Activated T-cell treated with anti-CD3 and anti-CD28 coated beads, Interleukin-2, amount 50 U/mL, for 1 hour (primary cell): ENCODE data around the gene STARD10.
A peak's percentile ranks its signal among the peaks of the same experiment; 100 is the strongest.

Source experiments
- DNase-seq: peaks from one replicate; pipeline ENCODE4 v3.0.0-alpha.2; 2020

Gene STARD10

DNA sequence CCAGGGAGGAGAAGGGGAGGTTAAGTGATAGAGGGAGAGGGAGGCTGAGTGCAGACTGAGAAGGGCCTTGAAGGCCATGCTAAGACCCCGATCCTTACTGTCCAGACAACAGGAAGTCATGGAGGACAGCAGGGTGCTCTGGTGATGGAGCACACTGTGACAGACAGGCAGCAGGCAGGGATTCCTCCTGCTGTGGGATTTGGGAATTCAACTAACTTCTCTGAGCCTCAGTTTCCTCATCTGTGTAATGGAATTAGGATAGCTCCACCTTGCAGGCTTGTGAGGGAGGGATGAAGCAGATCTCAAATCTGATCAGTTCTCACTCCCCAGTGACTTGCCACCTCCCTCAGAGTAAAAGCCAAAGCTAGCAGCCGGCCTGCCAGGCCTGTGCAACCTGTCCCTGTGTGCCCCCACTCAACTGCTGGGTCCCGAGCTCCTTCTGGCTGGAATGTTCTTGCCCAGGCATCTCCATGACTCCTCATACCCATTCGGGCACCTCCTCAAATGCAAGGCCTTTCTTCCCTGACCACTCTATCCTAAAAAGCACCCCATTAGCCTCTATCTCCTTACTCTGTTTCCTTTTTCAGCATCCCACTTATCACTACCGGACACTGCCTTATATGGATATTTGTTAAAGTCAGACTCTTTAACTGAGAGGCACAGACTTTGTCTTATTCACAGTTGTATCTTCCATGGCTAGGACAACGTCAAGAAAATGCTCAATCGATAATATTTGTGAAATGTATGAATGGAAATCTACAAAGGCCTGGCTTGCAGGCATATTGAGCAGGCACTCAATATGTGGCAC, 51.1 kb downstream of the STARD10 start:
- DNase-seq: no peak

DNA sequence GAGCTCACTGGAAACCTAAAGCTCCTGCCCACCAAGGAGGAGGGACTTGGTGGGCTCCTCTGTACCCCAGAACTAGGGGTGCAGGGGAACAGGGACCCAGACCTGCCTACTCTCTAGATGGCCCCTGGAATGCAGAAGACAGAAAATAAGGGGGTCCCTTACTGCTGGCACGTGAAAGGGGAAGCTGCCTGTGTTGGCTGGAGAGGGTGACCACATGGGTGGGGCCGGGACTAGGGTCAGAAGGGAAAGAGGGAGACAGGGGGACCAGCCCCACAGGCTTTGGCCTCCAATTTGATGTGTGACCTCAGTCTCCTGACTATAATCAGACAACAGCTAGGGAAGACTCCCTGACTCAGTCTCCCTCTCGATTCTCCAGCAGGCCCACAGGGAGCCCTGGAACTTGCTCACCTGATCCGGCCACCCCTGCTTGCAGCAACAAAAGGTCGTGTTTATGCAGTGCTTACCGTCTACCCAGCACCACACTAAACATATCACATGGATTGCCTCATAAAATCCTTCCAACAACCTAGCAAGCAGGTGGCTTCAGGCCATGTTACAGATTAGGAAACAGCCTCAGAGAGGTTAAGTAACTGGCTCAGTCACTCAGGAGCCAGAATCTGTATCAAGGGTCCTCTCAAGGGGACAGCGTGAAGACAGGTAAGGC, 51.9 kb downstream of the STARD10 start:
- no peak for DNase-seq

DNA sequence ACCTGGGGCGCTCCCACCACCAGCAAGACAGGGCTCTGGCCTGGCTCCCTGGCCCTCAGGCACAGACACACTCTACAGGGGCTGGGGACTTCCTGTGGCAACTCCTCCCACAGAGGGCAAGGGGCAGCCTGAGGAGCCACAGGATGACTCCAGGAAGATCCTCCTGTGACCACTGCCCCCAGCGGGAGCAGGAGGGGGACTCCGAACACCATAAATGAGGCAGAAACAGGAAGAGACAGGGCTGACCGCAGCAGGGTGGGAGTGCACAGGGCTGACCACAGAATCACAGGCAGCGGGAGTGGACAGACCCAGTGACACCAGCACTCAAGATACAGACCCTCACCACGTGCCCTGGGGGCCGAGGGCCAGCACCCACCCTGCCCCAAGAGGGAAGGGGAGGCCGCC, 52.4 kb downstream of the STARD10 start:
- DNase-seq: no peak

- no peak for DNase-seq
Measured at GRCh38 chr11:72740562-72741428, 53.1 kb downstream of the STARD10 start.

DNA sequence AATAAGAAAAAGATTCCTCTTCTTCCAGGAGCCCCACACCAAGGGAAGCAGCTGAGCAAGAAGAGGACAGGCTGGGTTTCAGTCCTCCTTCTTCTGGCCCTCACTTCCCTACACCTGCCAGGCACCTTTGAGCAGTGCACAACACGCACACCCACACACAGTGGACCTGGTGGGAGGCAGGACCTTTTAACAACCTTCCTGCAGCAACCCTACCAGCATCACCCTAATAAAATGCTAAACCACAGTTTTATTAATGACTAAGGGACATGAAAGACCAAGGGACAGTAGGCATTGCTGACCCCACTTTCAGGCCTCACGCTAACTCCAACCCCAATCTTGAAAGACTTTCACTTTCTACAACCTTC, 53.8 kb downstream of the STARD10 start:
- DNase-seq: no peak

DNA sequence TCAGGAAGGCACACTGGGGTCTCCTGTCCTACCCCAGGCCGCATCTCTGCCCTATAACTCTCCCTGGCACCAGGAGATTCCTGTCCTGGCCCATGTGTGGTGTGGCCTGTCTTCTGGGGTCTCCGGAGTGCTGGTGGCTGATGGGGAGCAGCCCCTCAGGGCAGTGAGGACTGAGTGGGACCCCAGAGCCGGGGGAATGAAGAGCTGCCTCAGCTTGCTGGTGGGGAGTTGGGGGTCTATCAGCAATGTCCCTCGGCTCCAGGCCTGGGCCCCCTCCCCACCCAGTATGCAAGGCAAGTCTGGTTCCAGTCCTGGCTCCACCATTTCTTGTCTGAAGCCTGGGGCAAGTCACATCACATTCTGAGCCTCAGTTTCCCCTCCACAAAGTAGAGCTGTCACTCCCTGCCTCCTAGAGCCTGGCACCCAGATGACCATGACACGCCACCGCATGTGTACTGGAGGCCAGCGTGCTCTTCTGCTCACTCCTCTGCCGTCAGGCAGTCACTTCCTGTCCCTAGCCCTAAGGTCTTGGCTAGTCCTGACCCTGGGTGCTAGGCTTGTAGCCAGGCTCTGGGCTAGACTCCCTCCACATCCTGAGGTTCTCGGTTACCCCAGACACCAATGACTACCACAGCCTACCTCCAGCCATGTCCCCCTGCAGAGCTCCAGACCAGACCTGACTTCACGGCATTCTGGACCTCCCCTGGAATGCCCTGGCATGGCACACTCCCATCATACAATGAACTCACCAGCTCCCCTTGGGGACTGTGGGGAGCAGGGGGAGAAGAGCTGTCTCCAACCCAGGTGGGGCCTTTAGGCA, 54.4 kb downstream of the STARD10 start:
- no peak for DNase-seq

DNA sequence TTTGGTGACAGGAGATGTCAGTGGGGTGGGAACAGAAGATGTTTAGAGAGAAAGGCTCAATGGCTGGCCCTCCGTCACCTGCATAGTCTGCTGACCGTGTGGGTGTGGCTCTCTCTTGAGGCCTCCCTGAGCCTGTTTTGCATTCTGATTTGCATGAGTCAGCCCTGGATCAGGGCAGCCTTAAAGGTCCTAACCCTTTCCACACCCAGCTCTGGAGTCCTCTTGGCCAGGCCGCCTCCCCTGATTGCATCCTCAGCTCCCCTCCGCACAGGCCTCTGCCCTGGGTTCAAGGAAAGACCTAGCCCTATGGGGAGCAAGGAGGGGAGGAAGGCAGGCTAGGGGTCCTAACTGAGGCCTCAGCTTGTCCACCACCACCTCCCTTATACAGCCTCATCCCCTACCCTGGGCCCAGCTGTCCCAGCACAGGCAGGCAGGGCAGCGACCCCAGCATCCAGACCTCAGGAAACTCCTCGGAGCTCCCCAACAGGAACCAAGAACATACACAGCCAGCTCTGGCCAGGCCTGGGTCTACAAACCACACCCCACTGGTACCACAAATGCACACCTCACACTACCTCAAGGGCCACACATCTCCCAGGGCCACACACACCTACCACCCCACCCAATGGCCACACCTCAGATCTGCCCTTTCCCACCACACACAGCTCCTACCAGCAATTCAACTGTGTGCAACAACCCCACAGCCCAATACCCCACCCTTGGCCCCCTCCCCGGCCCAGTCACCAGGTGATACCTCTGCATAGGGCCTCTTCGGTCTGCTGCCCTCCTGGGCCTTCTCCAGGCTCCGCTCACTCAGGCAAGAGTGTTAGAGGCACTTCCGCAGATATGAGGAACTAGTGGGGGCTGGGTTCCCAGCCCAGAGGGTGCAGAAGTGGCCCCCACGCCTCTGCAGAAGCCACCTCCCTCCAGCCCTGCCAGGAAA, 55.4 kb downstream of the STARD10 start:
- DNase-seq: no peak

GRCh38 chr11:72737336-72737735, 56.5 kb downstream of the STARD10 start:
- DNase-seq: no peak

DNA sequence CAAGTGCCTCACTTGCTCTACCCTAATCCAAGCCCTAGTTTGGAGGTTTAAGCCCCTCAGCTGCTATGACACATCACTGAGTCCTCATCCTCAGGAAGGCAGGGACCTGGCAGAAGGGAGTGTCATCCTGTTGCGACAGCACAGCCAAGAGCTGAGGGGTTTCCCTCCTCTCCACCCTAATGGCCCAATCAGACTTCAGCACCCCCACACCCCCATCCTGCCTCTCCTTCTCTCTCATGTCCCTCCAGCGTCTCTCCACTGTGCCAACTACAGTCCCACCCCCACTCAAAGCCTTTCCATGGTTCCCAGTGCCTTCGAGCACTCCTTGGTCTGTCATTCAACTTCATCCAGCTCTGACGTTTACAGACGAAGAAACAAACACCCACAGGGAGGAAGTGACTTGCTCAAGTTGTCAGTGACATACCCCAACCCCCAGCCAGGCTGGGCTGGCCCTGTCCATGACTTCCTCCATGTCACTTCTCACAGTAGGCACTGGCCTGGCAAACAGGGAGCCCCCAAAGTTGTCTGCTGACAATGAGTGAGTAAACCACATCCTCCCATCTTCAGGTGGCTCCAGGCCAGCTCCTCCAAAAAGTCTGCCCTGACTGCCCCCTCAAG, 57.3 kb downstream of the STARD10 start:
- DNase-seq: peak; percentile 70

- no peak for DNase-seq
Measured at GRCh38 chr11:72735495-72736027, 58.3 kb downstream of the STARD10 start.

- DNase-seq: no peak
Measured at GRCh38 chr11:72732329-72732728, 61.5 kb downstream of the STARD10 start.

DNA sequence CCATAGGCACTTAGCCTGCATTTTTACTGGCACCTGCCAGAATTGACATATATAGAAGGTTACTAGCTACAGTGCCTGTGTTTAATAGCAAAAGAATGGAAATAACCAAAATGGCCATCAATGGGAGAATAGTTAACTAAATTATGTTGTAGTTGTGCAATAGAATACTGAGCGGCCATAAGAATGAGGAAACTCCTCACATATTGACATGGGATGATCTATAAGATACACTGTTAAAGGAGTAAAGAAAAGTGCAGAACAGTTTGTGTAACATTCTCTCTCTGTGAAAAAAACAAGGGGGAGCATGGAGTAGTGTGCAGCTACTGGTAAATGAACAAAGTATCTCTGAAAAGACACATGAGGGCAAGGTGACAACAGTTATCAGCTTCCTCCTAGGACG, 63.1 kb downstream of the STARD10 start:
- DNase-seq: no peak

DNA sequence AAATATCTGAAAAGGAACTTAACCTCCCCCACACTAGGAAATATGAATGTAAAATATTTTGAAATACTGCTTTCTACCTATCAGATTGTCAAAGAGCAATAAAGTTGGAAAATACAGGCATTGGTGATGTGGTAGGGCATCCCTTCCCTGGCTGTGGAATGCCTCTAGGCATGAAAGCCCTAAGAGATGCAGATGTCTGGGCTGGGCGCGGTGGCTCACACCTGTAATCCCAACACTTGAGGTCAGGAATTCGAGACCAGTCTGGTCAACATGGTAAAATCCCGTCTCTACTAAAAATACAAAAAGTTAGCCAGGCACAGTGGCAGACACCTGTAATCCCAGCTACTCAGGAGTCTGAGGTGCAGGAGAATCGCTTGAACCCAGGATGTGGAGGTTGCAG, 63.6 kb downstream of the STARD10 start:
- DNase-seq: no peak

DNA sequence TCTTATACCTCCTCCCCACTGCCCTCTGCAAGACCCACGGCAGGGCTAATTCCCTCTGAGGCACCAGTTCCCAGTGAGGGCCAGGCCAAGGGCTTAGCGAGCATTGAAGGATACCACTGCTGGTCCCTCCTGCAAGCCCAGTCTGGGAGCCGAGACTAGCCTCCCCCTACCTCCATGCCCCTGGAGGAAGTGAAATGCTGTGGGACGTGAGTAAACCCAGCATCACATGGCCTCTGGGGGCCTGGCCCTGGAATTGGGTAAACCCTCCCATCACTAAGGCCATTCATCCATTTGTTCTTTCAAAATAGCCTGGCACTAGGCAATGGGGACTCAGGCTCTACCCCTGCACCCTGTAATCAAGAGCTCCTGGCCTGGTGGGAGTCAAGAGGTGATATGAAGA, 66.3 kb downstream of the STARD10 start:
- DNase-seq: no peak

DNA sequence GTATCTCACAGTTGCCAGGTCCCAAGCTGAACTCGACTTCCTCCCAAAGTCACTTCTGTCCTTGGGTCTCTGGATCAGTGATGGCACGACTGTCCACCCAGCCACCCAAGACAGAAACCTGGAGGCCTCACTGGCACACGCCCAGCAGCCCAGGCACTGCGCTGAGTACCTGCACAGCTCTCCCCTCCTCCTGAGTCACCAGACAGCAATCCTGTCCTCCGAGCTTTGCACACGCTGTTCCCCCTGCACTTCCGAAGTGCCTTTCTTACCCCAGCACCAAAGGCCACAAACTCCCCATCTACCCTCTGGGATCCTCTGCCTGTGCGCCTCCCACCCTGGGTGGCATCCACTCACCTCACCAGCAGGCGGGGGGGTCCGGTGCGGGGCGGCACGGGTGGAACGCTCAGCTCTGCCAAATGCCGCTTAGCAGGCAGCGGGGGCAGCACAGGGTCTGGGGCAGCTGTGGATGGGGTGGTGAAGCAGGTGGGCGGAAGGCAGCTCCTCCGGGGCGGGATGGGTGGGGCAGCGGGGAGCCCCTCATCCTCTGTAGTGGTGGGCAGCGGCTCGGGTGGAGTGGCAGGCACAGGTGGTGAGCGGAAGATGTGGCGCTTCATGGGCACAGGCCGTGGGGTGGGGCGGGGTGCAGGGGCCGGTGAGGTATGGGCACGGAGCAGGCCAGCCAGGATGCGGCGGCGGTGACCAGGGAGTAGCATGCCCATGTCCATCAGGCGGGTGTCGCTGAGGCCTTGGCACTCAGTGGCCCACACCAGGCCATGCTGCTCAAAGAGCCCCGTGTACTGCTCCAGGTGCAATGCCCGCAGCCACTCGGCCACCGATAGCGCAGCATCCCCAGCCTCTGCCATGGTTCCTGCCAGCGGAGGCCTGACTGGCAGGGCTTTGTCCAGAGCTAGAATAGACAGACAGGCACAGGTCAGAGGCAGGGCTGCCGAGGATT, 67.3 kb downstream of the STARD10 start:
- no peak for DNase-seq

GRCh38 chr11:72725724-72726028, 68.2 kb downstream of the STARD10 start:
- DNase-seq: no peak

DNA sequence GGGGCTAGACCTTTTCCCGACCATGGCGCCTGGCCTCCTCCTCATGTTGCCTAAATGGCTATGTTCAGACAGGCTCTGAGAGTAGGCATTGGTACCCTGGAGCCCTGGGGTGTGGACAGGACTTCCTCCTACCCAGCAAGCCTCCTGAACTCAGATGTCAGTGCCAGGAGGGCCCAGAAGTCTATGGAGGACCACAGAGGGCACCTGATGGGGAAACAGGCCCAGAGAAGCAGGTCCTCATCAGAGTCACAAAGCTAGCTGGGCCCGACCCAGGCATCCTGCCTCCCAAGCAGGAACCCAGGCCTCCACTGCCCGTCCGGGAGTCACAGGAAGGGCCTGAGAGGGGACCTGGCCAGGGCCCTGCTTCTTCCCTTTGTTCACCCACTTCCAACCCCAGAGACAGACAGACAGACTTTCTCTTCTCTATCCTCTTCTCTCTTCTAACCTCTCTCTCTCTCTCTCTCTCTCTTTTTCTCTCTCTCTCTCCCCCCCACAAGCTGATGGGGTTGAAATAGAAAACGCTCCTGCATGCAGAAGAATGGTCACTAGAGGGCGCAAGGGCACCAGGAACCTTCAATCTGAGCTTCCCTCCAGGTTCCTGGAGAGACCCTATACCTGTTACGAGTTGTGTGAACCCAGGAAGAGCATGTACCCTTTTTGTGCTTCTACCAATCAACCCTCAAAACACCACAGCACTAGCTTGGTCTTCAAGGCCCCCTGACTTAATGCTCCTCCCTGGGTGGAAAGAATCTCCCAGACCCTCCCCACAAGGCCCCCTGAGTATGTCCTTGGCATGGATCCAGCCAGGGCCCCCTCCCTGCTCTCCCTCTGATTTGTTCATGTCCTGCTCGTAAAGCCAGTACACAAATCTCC, 68.8 kb downstream of the STARD10 start:
- DNase-seq: peak; percentile 76

DNA sequence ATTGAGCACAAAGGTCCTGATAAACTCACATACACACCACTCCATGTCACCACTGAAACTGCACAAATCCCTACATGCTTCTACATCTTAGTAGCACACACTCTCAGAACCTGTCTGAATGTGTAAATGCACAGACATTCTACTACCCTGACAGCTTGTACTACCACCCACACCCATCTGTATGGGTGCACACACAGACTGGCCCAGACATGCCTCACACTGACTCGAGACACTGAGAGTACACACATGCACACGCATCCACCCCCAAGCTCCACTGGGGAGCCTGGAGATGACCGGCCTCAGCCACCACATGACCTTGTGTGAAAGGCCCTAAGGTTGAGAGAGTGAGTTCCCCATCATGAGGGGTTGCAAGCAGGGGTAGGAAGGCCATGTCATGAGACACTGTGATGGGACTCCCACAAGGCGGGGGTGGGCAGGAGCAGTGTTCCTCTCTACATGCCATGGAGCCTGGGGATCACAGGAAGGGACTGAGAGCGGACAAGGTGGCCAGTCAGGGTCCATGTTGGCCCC, 69.8 kb downstream of the STARD10 start:
- no peak for DNase-seq

DNA sequence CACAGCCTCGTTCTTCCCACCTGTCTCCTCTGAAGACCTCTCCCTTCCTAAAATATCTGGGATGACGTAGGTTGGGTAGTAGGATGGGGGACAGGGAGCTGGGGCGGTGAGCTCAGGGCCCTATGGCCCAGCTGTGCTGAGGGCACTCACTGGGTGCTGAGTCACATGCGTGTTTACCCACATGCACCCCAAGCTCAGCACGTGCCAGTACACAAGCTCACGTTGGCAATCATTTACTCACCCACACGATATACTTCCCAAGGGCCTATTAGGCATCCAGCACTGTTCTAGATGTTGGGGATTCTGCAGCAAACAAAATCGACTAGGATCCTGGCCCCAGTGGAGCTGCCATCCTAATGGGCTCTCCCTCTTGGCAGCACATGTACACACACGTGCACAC, 70.3 kb downstream of the STARD10 start:
- no peak for DNase-seq
